ENCODE results near the gene MAGEA8.

MAGEA8 gene

GRCh38 chrX:149870840-149871239 is 10.1 kb upstream of the MAGEA8 start:
- H2AFZ ChIP-seq (ENCODE audit: low read length): no peak overlapping the region
- H3K36me3 ChIP-seq (ENCODE audit: insufficient read depth, low read length): no peaks in the 10 kb centered on the region
- no peak for TF ChIP-seq CTCF (IDR thresholded peaks at IDR 0.05; ENCODE audit: low read length)
- no peak overlapping the region for H3K4me3 ChIP-seq (ENCODE audit: low read depth, low read length, poor library complexity, severe bottlenecking)
- H3K4me1 ChIP-seq (ENCODE audit: insufficient read depth, low read length, severe bottlenecking): no peaks in the 10 kb centered on the region
- H3K9ac ChIP-seq (ENCODE audit: low read length): no peak overlapping the region
- H3F3A ChIP-seq (ENCODE audit: insufficient read depth, low read length): no peaks in the 10 kb centered on the region
- H3K4me2 ChIP-seq (ENCODE audit: low read length): no peak overlapping the region
- no peaks in the 10 kb centered on the region for H3K9me2 ChIP-seq (ENCODE audit: low read depth, low read length)
- H4K20me1 ChIP-seq (ENCODE audit: insufficient read depth, low read length): no peaks in the 10 kb centered on the region
- H3K27ac ChIP-seq (ENCODE audit: low read depth, low read length, poor library complexity, severe bottlenecking): no peak overlapping the region
- no peaks in the 10 kb centered on the region for H3K27me3 ChIP-seq (ENCODE audit: insufficient read depth, low read length)
- no peaks in the 10 kb centered on the region for H3K79me2 ChIP-seq (ENCODE audit: insufficient read depth, low read length)
- H3K9me3 ChIP-seq (ENCODE audit: low read length): no peaks in the 10 kb centered on the region

- Histone ChIP-seq H3K9ac (ENCODE audit: low read length) (no peak overlapping the region), H3K79me2 (ENCODE audit: insufficient read depth, low read length) (no peaks in the 10 kb centered on the region), H3K36me3 (ENCODE audit: insufficient read depth, low read length) (no peaks in the 10 kb centered on the region), H3K9me3 (ENCODE audit: low read length) (no peaks in the 10 kb centered on the region), H3K4me2 (ENCODE audit: low read length) (no peak overlapping the region), H4K20me1 (ENCODE audit: insufficient read depth, low read length) (no peaks in the 10 kb centered on the region), H3K4me3 (ENCODE audit: low read depth, low read length, poor library complexity, severe bottlenecking) (no peak overlapping the region), H3F3A (ENCODE audit: insufficient read depth, low read length) (no peaks in the 10 kb centered on the region), H3K4me1 (ENCODE audit: insufficient read depth, low read length, severe bottlenecking) (no peaks in the 10 kb centered on the region), H3K27ac (ENCODE audit: low read depth, low read length, poor library complexity, severe bottlenecking) (no peak overlapping the region), H3K9me2 (ENCODE audit: low read depth, low read length) (no peaks in the 10 kb centered on the region), H3K27me3 (ENCODE audit: insufficient read depth, low read length) (no peaks in the 10 kb centered on the region), H2AFZ (ENCODE audit: low read length) (no peak overlapping the region)
- TF ChIP-seq EZH2 (IDR thresholded peaks at IDR 0.05; ENCODE audit: borderline replicate concordance, low read length): no peak
- no peak for TF ChIP-seq CTCF (IDR thresholded peaks at IDR 0.05; ENCODE audit: low read length)
Measured at GRCh38 chrX:149871433-149871832, 9.6 kb upstream of the MAGEA8 start.

GRCh38 chrX:149871940-149872339 is 9.0 kb upstream of the MAGEA8 start:
- no peaks in the 10 kb centered on the region for H3K36me3 ChIP-seq (ENCODE audit: insufficient read depth, low read length)
- H3K4me1 ChIP-seq (ENCODE audit: insufficient read depth, low read length, severe bottlenecking): no peaks in the 10 kb centered on the region
- no peak overlapping the region for H3K9ac ChIP-seq (ENCODE audit: low read length)
- TF ChIP-seq EZH2 (IDR thresholded peaks at IDR 0.05; ENCODE audit: borderline replicate concordance, low read length) (no peak), CTCF (IDR thresholded peaks at IDR 0.05; ENCODE audit: low read length) (peak; percentile 63)
- no peaks in the 10 kb centered on the region for H3K79me2 ChIP-seq (ENCODE audit: insufficient read depth, low read length)
- H3K27me3 ChIP-seq (ENCODE audit: insufficient read depth, low read length): no peaks in the 10 kb centered on the region
- H3K9me3 ChIP-seq (ENCODE audit: low read length): no peaks in the 10 kb centered on the region
- H3K4me3 ChIP-seq (ENCODE audit: low read depth, low read length, poor library complexity, severe bottlenecking): no peak overlapping the region
- no peaks in the 10 kb centered on the region for H3F3A ChIP-seq (ENCODE audit: insufficient read depth, low read length)
- no peaks in the 10 kb centered on the region for H3K9me2 ChIP-seq (ENCODE audit: low read depth, low read length)
- H3K27ac ChIP-seq (ENCODE audit: low read depth, low read length, poor library complexity, severe bottlenecking): no peak overlapping the region
- no peak overlapping the region for H3K4me2 ChIP-seq (ENCODE audit: low read length)
- no peaks in the 10 kb centered on the region for H4K20me1 ChIP-seq (ENCODE audit: insufficient read depth, low read length)
- H2AFZ ChIP-seq (ENCODE audit: low read length): no peak overlapping the region

Data from OCI-LY1 (cell line).